NCI-H187 (cell line): ENCODE data around the gene DPH1.
"Not testable (repeated sequence)": the region's sequence is repeated elsewhere in the genome, so short reads cannot be mapped to it uniquely, and the experiment has no call there.

ENCODE experiments used
- DNase-seq, 2 experiments: peaks; one replicate each; lab custom pipeline; 2025; lab: John Stamatoyannopoulos, UW

The DPH1 gene

DNA sequence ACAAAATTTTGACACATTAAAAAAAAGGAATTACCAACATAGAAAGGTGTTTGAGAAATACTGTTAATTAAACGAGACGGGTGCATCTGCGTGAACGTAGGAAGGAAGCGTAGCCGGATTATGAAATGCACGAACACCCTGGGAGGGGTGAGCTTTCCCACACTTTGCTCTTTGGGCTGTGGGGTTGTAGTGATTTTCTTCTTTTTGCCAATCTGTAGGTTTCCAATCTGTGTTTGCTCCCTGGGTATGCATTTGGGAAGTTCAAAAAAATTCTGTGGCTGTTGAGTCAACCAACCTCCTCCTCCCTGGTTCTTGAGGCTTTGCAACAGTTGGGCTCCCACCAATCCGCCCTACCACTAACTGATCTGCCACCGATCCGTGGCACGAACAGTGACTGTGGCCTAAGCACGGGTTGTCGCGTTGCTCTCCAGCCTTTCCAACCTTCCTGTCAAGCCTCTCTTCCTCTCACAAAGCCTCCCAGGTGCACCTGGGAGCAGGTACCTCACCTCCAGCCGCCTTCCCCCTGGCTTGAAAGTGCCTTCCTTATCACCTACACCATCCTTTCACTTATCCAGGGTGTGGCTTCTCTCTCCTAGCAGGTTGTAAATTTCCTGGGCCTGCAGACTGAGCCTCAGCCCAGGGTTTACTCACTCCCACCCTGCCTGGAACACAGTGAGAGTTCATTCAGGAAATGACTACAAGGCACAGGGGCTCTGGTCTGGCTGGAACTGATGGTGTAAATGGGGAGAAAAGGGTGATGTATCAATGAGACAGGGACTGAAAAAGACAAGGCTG is 21.4 kb upstream of the DPH1 start:
- no peak for DNase-seq

GRCh38 chr17:2009737-2010136 is 20.2 kb upstream of the DPH1 start:
- no peak for DNase-seq

GRCh38 chr17:2011411-2012371 is 18.3 kb upstream of the DPH1 start:
- DNase-seq: no peak

DNA sequence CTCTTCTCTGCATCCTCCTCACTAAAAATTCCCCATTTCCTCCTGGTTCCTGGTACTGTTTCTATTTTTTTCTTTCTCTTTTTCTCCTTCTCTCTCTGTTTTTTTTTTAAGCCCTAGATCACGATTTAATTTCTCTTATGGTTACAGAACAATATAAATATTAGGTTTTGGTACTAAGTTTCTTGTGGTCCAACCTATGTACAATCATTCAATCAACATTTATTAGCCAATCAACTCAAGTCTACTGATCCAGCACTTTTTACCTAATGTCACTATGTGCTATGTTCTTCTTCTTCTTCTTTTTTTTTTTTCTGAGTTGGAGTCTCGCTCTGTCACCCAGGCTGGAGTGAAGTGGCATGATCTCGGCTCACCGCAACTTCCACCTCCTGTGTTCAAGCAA is 17.5 kb upstream of the DPH1 start:
- DNase-seq: no peak

GRCh38 chr17:2013220-2013993 is 16.5 kb upstream of the DPH1 start:
- not testable (repeated sequence) for DNase-seq

- DNase-seq: no peak
Measured at GRCh38 chr17:2013994-2014317, 16.0 kb upstream of the DPH1 start.

DNA sequence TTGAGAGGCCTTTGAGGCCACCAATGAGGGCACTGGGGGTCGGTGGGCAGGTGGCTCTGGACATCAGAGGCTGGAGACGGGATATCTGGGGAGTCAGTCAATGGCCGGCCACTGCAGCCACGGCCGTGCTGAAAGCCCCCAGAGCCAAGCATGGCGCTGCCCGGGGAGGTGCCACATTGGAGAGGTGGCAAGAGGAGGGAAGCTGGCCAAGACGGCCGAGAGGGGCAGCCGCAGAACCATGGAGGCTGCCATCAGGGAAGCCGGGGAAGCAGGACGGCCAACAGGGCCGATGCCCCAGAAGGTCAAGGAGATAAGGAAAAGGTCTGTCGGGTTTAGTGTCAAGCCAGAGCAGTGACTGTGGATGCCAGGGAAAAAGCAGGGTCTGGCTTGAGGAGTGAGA is 14.6 kb upstream of the DPH1 start:
- DNase-seq: no peak

GRCh38 chr17:2016494-2016893 is 13.5 kb upstream of the DPH1 start:
- DNase-seq: no peak

DNA sequence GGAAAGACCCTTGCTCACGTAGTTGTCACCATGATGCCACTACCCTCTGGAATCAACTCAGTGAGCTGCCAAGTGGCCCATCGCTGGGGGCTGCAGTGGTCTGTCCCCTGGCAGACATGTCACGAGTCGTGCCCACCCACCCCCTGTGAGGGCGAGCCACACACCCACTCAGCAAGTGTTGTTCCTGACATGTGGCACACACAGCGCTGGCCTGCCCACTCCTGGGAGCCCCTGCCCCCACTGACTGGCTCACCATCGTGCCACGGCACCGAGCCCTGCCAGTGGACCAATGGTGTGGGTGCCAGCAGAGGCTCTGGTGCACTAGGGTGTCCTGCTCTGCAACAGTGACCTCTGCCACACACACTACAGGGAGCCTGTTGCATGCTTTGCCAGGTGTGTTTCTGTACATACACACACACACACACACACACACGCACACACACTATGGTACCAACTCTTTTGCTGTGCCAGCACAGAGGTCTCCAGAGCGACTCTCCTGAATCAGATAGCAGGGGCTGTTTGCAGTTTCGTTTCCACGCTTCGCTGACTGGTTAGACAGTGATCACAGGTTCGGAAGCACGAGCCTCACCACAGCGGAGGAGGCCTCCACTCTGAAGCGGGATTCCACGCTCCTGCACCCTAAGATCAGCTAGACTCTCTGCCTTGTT is 12.5 kb upstream of the DPH1 start:
- peak in 1 of 2 experiments; percentile 20 for DNase-seq

DNA sequence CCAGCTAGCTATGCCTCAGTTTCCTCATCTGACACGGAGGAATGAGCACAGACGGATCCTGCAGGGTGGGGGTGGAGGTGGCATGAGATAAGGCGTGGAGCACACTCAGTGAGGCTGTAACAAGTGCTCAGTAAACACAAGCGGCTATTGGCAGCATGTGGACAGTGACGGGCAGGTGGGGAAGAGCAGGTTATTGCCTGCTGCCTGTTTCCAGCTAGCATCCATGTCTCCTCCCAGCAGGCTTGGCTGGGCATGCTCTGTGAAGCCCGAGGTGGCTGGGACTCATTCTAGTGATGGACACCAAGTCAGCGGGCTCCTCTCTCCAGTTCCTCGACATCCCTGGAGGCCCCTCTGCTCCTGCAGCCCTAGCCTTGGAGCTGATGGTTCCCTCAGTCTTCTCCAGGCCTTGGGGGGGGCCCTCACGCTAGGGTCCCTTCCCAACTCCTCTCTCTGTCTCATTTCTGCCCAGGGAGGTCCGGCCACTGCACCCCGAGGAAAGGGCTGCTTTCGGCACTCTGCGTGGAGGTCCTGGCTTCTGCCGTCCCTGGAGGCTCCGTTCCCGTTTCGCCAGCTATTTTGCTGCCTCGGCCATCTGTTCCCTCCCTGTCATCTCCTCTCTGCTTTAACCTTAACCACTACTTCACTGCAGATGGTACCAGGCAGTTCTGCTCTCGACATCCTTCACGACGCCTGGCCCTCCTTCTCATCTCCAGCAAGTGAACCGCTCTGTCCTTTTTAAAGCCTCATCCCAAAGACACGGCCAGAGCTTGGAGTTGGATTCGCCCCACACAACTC is 11.0 kb upstream of the DPH1 start:
- no peak for DNase-seq

DNA sequence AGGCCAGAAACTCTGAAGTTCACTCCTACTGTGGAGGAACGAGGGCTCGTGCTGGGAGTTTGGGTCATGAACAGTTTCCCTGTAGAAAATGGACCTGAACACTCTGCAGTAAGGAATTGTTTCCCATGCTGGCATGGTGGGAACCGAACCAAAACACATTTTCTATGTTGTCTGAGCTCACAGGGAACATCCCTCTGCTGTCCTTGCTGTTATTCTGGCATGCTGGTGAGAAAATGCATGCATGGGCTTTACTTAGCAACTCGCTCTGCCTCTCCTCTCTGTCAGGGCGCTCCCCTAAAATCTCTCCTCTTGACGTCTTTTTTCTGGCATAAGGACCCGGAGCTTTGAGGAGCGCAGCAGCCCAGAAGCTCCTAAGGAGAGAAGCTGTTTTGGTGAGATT is 10.2 kb upstream of the DPH1 start:
- DNase-seq: no peak

- no peak for DNase-seq
Measured at GRCh38 chr17:2020721-2021120, 9.2 kb upstream of the DPH1 start.

- DNase-seq: no peak
Measured at GRCh38 chr17:2022647-2023240, 7.2 kb upstream of the DPH1 start.

DNA sequence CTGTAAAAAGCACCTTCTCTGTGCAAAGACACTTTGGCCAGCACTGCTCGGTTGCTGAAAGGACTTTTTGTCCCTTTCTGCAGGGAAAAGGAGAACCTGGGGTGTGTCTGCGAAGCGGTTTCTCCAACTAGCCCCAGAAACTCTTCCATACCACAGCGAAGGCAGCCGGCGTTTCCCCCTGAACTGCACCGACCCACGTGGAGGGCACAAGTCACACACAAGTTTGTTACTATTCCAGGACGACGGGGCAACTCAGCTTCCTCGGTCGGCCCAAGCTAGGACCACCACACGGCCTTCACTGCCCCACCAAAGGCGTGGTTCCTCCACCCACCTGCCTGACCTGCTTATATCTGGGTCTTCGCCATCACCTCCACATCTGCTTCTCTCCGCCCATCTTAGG is 6.7 kb upstream of the DPH1 start:
- no peak for DNase-seq

DNA sequence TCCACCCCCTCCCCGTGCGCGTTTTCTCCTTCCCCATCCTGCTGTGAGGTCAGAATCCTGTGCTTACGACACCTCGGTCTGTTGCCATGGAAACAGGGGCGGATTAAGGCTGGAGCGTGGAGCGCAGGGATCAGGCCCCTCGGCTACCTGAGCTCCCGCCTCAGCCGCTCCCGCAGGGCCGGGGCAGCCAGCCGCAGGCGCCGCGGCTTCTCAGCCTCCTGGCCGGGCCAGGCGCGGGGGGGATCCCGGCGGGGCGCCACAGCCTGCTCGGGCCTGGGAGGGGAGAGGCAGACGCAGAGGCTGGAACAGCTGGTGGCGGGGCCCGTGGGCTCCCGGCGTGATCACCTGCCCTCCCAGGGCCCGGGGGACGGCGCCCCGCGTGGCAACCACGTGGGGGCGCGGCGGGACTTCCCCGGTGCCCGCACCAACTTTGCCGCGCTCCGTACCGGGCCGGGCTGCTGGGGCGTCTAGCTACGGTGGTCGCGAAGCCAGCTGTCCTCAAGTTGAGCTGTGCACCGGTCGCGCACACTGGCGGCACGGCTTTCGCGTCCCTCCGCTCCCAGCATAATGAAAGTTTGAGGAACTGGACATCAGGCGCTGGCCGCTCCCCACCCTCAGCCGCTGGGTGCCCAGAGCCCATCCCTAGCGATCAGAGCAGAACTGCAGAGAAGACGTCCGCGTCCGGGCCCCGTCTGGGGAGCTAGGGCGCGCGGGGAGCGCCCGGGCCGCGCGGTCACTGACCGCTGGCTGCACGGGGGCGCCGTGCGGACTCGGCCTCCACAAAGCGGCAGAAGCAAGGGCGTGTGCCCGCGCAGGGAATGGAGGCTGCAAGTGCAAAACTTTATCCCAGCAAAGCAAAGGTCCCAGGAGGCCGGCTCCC is 6.0 kb upstream of the DPH1 start:
- DNase-seq: no peak

- DNase-seq: no peak
Measured at GRCh38 chr17:2024572-2025219, 5.3 kb upstream of the DPH1 start.

- DNase-seq: peak; percentile 39 to 80
Measured at GRCh38 chr17:2025220-2025621, 4.7 kb upstream of the DPH1 start, which contains the start of gene RTN4RL1. RTN4RL1 (minus strand) TSS chr17:2025334; CDS start chr17:2024865, 469 bp downstream.

- peak in 1 of 2 experiments; percentile 40 for DNase-seq
Measured at GRCh38 chr17:2025622-2026309, 4.2 kb upstream of the DPH1 start.
